ENCODE results near the gene CARS2. TPM values are rescaled to one million over a fixed set of nuclear protein-coding genes. Genes with fewer than 3 reads are reported as not detected.
"Not testable (repeated sequence)": the region's sequence is repeated elsewhere in the genome, so short reads cannot be mapped to it uniquely, and the experiment has no call there.

Gene CARS2
- total RNA-seq, 1 donor from 2014 or later = 57.1 TPM

DNA sequence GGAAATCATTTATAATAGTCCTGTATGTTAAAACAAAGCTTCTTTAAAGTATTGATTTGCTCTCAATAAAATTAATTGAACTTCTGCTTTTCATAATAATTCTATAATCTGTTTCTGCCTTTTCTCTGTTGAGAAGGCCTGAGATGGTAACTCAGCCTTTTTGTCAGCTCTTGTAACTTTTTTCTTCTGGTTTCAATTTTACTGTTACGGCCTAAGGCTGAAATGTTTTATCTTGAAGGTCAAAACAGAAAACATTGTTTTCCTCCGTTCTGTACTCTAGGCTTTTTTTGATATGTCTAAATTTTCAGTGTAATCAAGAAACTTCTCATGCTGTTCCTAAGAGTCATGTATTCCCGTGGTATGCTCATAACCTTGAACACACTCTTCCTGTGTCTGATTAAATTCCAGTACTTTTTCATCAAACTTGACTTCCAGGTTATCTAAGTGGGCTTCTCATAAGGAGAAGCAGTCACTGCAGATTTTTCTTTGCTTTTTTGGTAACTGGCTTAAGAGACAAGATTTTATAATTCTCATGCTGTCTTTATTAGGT lies 98.2 kb downstream of the CARS2 start:
- no peak for DNase-seq (ENCODE audit: extremely low spot score, unreplicated experiment)
- no peak for TF ChIP-seq CTCF (IDR thresholded peaks at IDR 0.05)
- Mint-ChIP-seq H3K4me1 (ENCODE audit: unreplicated experiment) (peaks cover 5% of the 10 kb centered on the region), H3K9me3 (ENCODE audit: unreplicated experiment) (no peaks in the 10 kb centered on the region), H3K27ac (ENCODE audit: unreplicated experiment) (peak overlapping the region; percentile 49), H3K36me3 (ENCODE audit: unreplicated experiment) (peaks cover 3% of the 10 kb centered on the region), H3K4me3 (ENCODE audit: unreplicated experiment) (no peak overlapping the region), H3K27me3 (ENCODE audit: unreplicated experiment) (peaks cover 6% of the 10 kb centered on the region)

GRCh38 chr13:110606281-110606680 lies 99.6 kb downstream of the CARS2 start:
- not testable (repeated sequence) for H3K4me1 Mint-ChIP-seq (ENCODE audit: unreplicated experiment); H3K27me3 Mint-ChIP-seq (ENCODE audit: unreplicated experiment); DNase-seq (ENCODE audit: extremely low spot score, unreplicated experiment); H3K36me3 Mint-ChIP-seq (ENCODE audit: unreplicated experiment); H3K4me3 Mint-ChIP-seq (ENCODE audit: unreplicated experiment); H3K9me3 Mint-ChIP-seq (ENCODE audit: unreplicated experiment); H3K27ac Mint-ChIP-seq (ENCODE audit: unreplicated experiment)

GRCh38 chr13:110605132-110605531 lies 100.8 kb downstream of the CARS2 start:
- peaks cover 3% of the 10 kb centered on the region for H3K36me3 Mint-ChIP-seq (ENCODE audit: unreplicated experiment)
- no peak overlapping the region for H3K4me3 Mint-ChIP-seq (ENCODE audit: unreplicated experiment)
- DNase-seq (ENCODE audit: extremely low spot score, unreplicated experiment) = no peak
- peaks cover 8% of the 10 kb centered on the region for H3K4me1 Mint-ChIP-seq (ENCODE audit: unreplicated experiment)
- H3K9me3 Mint-ChIP-seq (ENCODE audit: unreplicated experiment) = no peaks in the 10 kb centered on the region
- no peak overlapping the region for H3K27ac Mint-ChIP-seq (ENCODE audit: unreplicated experiment)
- H3K27me3 Mint-ChIP-seq (ENCODE audit: unreplicated experiment) = peaks cover 3% of the 10 kb centered on the region
- no peak for TF ChIP-seq CTCF (IDR thresholded peaks at IDR 0.05)

GRCh38 chr13:110600980-110601379 lies 104.9 kb downstream of the CARS2 start:
- H3K9me3 Mint-ChIP-seq (ENCODE audit: unreplicated experiment) = no peaks in the 10 kb centered on the region
- H3K4me1 Mint-ChIP-seq (ENCODE audit: unreplicated experiment) = peaks cover 16% of the 10 kb centered on the region
- peaks cover 3% of the 10 kb centered on the region for H3K36me3 Mint-ChIP-seq (ENCODE audit: unreplicated experiment)
- DNase-seq (ENCODE audit: extremely low spot score, unreplicated experiment) = no peak
- H3K27me3 Mint-ChIP-seq (ENCODE audit: unreplicated experiment) = peaks cover 3% of the 10 kb centered on the region
- no peak overlapping the region for H3K4me3 Mint-ChIP-seq (ENCODE audit: unreplicated experiment)
- no peak for TF ChIP-seq CTCF (IDR thresholded peaks at IDR 0.05)
- H3K27ac Mint-ChIP-seq (ENCODE audit: unreplicated experiment) = no peak overlapping the region

GRCh38 chr13:110600261-110600819 lies 105.6 kb downstream of the CARS2 start:
- no peak overlapping the region for H3K27ac Mint-ChIP-seq (ENCODE audit: unreplicated experiment)
- H3K27me3 Mint-ChIP-seq (ENCODE audit: unreplicated experiment) = peaks cover 3% of the 10 kb centered on the region
- no peak for DNase-seq (ENCODE audit: extremely low spot score, unreplicated experiment)
- H3K9me3 Mint-ChIP-seq (ENCODE audit: unreplicated experiment) = no peaks in the 10 kb centered on the region
- no peak overlapping the region for H3K4me3 Mint-ChIP-seq (ENCODE audit: unreplicated experiment)
- peaks cover 3% of the 10 kb centered on the region for H3K36me3 Mint-ChIP-seq (ENCODE audit: unreplicated experiment)
- TF ChIP-seq CTCF (IDR thresholded peaks at IDR 0.05) = no peak
- peaks cover 16% of the 10 kb centered on the region for H3K4me1 Mint-ChIP-seq (ENCODE audit: unreplicated experiment)

Measured in osteocyte (in vitro differentiated cells).